H1 (cell line): Measurements from ENCODE around the gene TRAK1. TPM values are rescaled to one million over a fixed set of nuclear protein-coding genes. Genes with fewer than 3 reads are reported as not detected.

Experiments used
- CTCF ChIA-PET: fragments of 300-600 bp; sonication (Branson Sonifier 250); formaldehyde crosslinking; loops from one replicate; lab custom pipeline; 2021; ENCODE audit not compliant: partially characterized antibody; lab: Charles Lee
- POLR2A ChIA-PET: fragments of 300-600 bp; sonication (Branson Sonifier 250); formaldehyde crosslinking; loops from one replicate; lab custom pipeline; 2021; ENCODE audit warnings: inconsistent platforms; ENCODE audit not compliant: partially characterized antibody; lab: Charles Lee
- DNase-seq, 2 experiments: peaks; one replicate each; pipeline versions ENCODE4 v3.0.0 to v3.0.0-alpha.2; 2010 to 2022; ENCODE audit warnings: low spot score in 2 of 2, low read depth in 1 of 2, mixed read lengths in 1 of 2
- FAIRE-seq: peaks from 2 replicates; lab custom pipeline; 2011; peaks lifted over from hg19 to GRCh38; lab: Jason Lieb, UNC
- H2AFZ ChIP-seq: 2 replicates; pipeline ENCODE4 v1.8.1; 2012; ENCODE audit warnings: low read length, inconsistent platforms
- H2AK5ac ChIP-seq: 2 replicates; pipeline ENCODE4 v1.6.1; 2013; ENCODE audit warnings: low read depth, low read length
- H2BK120ac ChIP-seq: replicated peaks from 2 replicates; pipeline ENCODE3; 2013; ENCODE audit warnings: low read depth, low read length, inconsistent platforms
- H2BK12ac ChIP-seq: 2 replicates; pipeline ENCODE4 v1.6.1; 2013; ENCODE audit warnings: low read depth, low read length
- H2BK15ac ChIP-seq: 2 replicates; pipeline ENCODE4 v1.6.1; 2013; ENCODE audit warnings: low read length
- H2BK20ac ChIP-seq: 2 replicates; pipeline ENCODE4 v1.6.1; 2013; ENCODE audit warnings: low read length
- H2BK5ac ChIP-seq: 2 replicates; pipeline ENCODE4 v1.6.1; 2013; ENCODE audit warnings: low read depth, low read length
- H3K14ac ChIP-seq: 2 replicates; pipeline ENCODE4 v1.6.1; 2013; ENCODE audit warnings: inconsistent platforms; ENCODE audit not compliant: insufficient read length
- H3K18ac ChIP-seq: 2 replicates; pipeline ENCODE4 v1.6.1; 2013; ENCODE audit warnings: low read length; ENCODE audit errors: extremely low read depth
- H3K23ac ChIP-seq: 2 replicates; pipeline ENCODE4 v1.6.1; 2013; ENCODE audit warnings: inconsistent platforms; ENCODE audit not compliant: insufficient read length
- H3K23me2 ChIP-seq: 2 replicates; pipeline ENCODE4 v1.6.1; 2013; ENCODE audit warnings: low read depth, low read length
- H3K27ac ChIP-seq: 2 replicates; pipeline ENCODE4 v1.6.1; 2011; ENCODE audit warnings: low read depth, low read length, inconsistent platforms
- H3K27me3 ChIP-seq, 4 experiments: replicated peaks in 1 of 4; 1 replicate in 1 of 4; 2 replicates in 3 of 4; pipeline versions ENCODE4 v1.6.1 to v1.8.1; 2011 to 2013; ENCODE audit warnings: low read length in 3 of 4, mild to moderate bottlenecking in 3 of 4, inconsistent platforms in 2 of 4, mixed read lengths in 2 of 4, moderate library complexity in 1 of 4; ENCODE audit not compliant: control insufficient read depth in 3 of 4, insufficient read depth in 3 of 4; ENCODE audit errors: extremely low read depth in 1 of 4
- H3K36me3 ChIP-seq, 4 experiments: 2 replicates each; pipeline versions ENCODE4 v1.6.1 to v1.8.1; 2011 to 2013; ENCODE audit warnings: mild to moderate bottlenecking in 4 of 4, low read length in 3 of 4, moderate library complexity in 2 of 4, control low read depth in 1 of 4, inconsistent platforms in 1 of 4; ENCODE audit not compliant: insufficient read depth in 4 of 4, control insufficient read depth in 2 of 4
- H3K4ac ChIP-seq: replicated peaks from 2 replicates; pipeline ENCODE3; 2013; ENCODE audit warnings: low read length, low read depth, mixed read lengths, inconsistent platforms; ENCODE audit not compliant: insufficient read length
- H3K4me1 ChIP-seq, 4 experiments: replicated peaks in 1 of 4; 1 replicate in 1 of 4; 2 replicates in 3 of 4; pipeline versions ENCODE4 v1.6.1 to v1.8.1; 2011 to 2013; ENCODE audit warnings: low read length in 3 of 4, inconsistent platforms in 2 of 4, mixed read lengths in 1 of 4; ENCODE audit not compliant: insufficient read depth in 4 of 4, control insufficient read depth in 3 of 4
- H3K4me2 ChIP-seq, 2 experiments: 2 replicates each; pipeline versions ENCODE4 v1.6.1 to v1.8.1; 2011 to 2013; ENCODE audit warnings: low read depth in 2 of 2, low read length in 2 of 2, control low read depth in 1 of 2, inconsistent platforms in 1 of 2, mild to moderate bottlenecking in 1 of 2; ENCODE audit not compliant: insufficient read depth in 1 of 2
- H3K4me3 ChIP-seq, 4 experiments: fragments of 200-600, 300-600 bp in 1 of 4; sonication (generic), shearing (Covaris generic), sonication (Bioruptor Twin) in 1 of 4; 2 replicates each; pipeline versions ENCODE4 v1.5.1 to v1.8.1; 2011 to 2016; ENCODE audit warnings: low read length in 4 of 4, low read depth in 3 of 4, control low read depth in 2 of 4, inconsistent platforms in 2 of 4, mild to moderate bottlenecking in 2 of 4, mixed read lengths in 1 of 4, moderate library complexity in 1 of 4; ENCODE audit not compliant: insufficient read depth in 2 of 4; ENCODE audit errors: extremely low read depth in 1 of 4
- H3K56ac ChIP-seq: replicated peaks from 2 replicates; pipeline ENCODE3; 2013; ENCODE audit warnings: low read depth, mild to moderate bottlenecking, mixed read lengths, low read length, inconsistent platforms; ENCODE audit not compliant: insufficient read length
- H3K79me1 ChIP-seq: 2 replicates; pipeline ENCODE4 v1.6.1; 2013; ENCODE audit warnings: low read depth, low read length, control low read depth
- H3K79me2 ChIP-seq, 2 experiments: 2 replicates each; pipeline versions ENCODE4 v1.6.1 to v1.8.1; 2012 to 2013; ENCODE audit warnings: low read length in 2 of 2, mild to moderate bottlenecking in 2 of 2, inconsistent platforms in 1 of 2; ENCODE audit not compliant: insufficient read depth in 2 of 2, control insufficient read depth in 1 of 2
- H3K9ac ChIP-seq, 4 experiments: replicated peaks in 1 of 4; 1 replicate in 1 of 4; 2 replicates in 3 of 4; pipeline versions ENCODE4 v1.6.1 to v1.8.1; 2011 to 2013; ENCODE audit warnings: low read depth in 3 of 4, low read length in 3 of 4, control low read depth in 2 of 4, mild to moderate bottlenecking in 2 of 4, moderate library complexity in 2 of 4, inconsistent platforms in 1 of 4; ENCODE audit errors: extremely low read depth in 1 of 4
- H3K9me3 ChIP-seq, 2 experiments: 2 replicates each; pipeline versions ENCODE4 v1.6.1 to v1.8.1; 2012 to 2013; ENCODE audit warnings: mild to moderate bottlenecking in 2 of 2, moderate library complexity in 2 of 2, control low read depth in 1 of 2, inconsistent platforms in 1 of 2, low read depth in 1 of 2, low read length in 1 of 2, mixed read lengths in 1 of 2; ENCODE audit not compliant: insufficient read depth in 2 of 2
- H4K20me1 ChIP-seq, 2 experiments: replicated peaks in 1 of 2; 2 replicates each; pipeline versions ENCODE3 to v1.8.1; 2011 to 2013; ENCODE audit warnings: inconsistent platforms in 2 of 2, low read length in 2 of 2, mild to moderate bottlenecking in 1 of 2; ENCODE audit not compliant: insufficient read depth in 2 of 2, control insufficient read depth in 1 of 2
- H4K5ac ChIP-seq: 2 replicates; pipeline ENCODE4 v1.6.1; 2013; ENCODE audit warnings: low read length, low read depth, mixed read lengths, inconsistent platforms; ENCODE audit not compliant: insufficient read length
- H4K8ac ChIP-seq: 2 replicates; pipeline ENCODE4 v1.8.0; 2013; ENCODE audit warnings: mild to moderate bottlenecking, moderate library complexity, low read length, inconsistent platforms; ENCODE audit not compliant: insufficient read depth; ENCODE audit errors: extremely low read depth
- H4K91ac ChIP-seq: replicated peaks from 2 replicates; pipeline ENCODE3; 2013; ENCODE audit warnings: low read length, mixed read lengths, inconsistent platforms; ENCODE audit not compliant: insufficient read length
- ASH2L ChIP-seq: fragments of 200-600, 300-600 bp; sonication (generic); IDR thresholded peaks from one replicate; pipeline ENCODE4 v1.7.1; 2017; ENCODE audit warnings: low read length
- FOSL1 ChIP-seq: IDR thresholded peaks from 2 replicates; pipeline ENCODE4 v1.6.1; 2011; ENCODE audit warnings: mild to moderate bottlenecking, low read depth, low read length, moderate library complexity; ENCODE audit not compliant: insufficient read depth
- GABPA ChIP-seq: IDR thresholded peaks from 2 replicates; pipeline ENCODE4 v1.6.1; 2011; ENCODE audit warnings: mild to moderate bottlenecking, low read length, moderate library complexity, borderline replicate concordance; ENCODE audit not compliant: insufficient read depth
- KDM1A ChIP-seq: fragments of 200-600, 300-600 bp; sonication (generic); IDR thresholded peaks from 2 replicates; pipeline ENCODE4 v1.7.1; 2016; ENCODE audit warnings: mild to moderate bottlenecking, low read length, borderline replicate concordance
- NANOG ChIP-seq: IDR thresholded peaks from 2 replicates; pipeline ENCODE4 v1.6.1; 2011; ENCODE audit warnings: low read length, low read depth, mild to moderate bottlenecking, inconsistent platforms; ENCODE audit not compliant: insufficient read depth, poor library complexity, severe bottlenecking
- POLR2A ChIP-seq, 2 experiments: IDR thresholded peaks; 1 replicate in 1 of 2; 2 replicates in 1 of 2; pipeline ENCODE4 v1.6.1; 2011; ENCODE audit warnings: low read depth in 2 of 2, low read length in 2 of 2, mild to moderate bottlenecking in 2 of 2; ENCODE audit errors: control extremely low read depth in 1 of 2
- RFX5 ChIP-seq: IDR thresholded peaks from 2 replicates; pipeline ENCODE4 v1.6.1; 2011; ENCODE audit warnings: low read depth, low read length, improper control_type of control experiment, borderline replicate concordance
- TCF12 ChIP-seq: IDR thresholded peaks from 2 replicates; pipeline ENCODE4 v1.6.1; 2011; ENCODE audit warnings: low read depth, mild to moderate bottlenecking, low read length
- WGBS, 2 experiments: shearing (Covaris generic) in 1 of 2; methylation state at CpG; one replicate each; pipeline versions ENCODE4 v1.1.6 to v1.1.7; 2013 to 2015; ENCODE audit warnings: low lambda C conversion rate in 2 of 2, mixed read lengths in 2 of 2, inconsistent platforms in 1 of 2, low coverage in 1 of 2, missing lambda C conversion rate in 1 of 2; ENCODE audit not compliant: insufficient replicate concordance in 2 of 2, insufficient coverage in 1 of 2, insufficient read length in 1 of 2; ENCODE audit errors: extremely low coverage in 1 of 2, missing lambda C conversion rate in 1 of 2; 5-methylcytosine and 5-hydroxymethylcytosine counted together
- long read RNA-seq, 2 experiments: library from RNA in 1 of 2; library from capped mRNA in 1 of 2; stranded (forward); transcript quantifications; one replicate each; pipeline ENCODE4 v2.0.0, GENCODE V29; 2021; ENCODE audit warnings: inconsistent platforms in 1 of 2
- polyA minus RNA-seq, 3 experiments: library from RNA; depleted of rRNA, polyadenylated mRNA; stranded (reverse); fragments of >200 nt; gene quantifications; 1 replicate in 2 of 3; 2 replicates in 1 of 3; pipeline ENCODE4 v1.2.3, GENCODE V29; 2011
- polyA plus RNA-seq, 7 experiments: library from polyadenylated mRNA; depleted of rRNA in 3 of 7; stranded (reverse) in 5 of 7; unstranded in 2 of 7; fragments of >200 nt in 5 of 7; fragments of 200-250 nt in 2 of 7; gene quantifications; 1 replicate in 5 of 7; 2 replicates in 1 of 7; 4 replicates in 1 of 7; pipeline versions ENCODE4 v1.2.1 to v1.2.3, GENCODE V29; 2011 to 2013; ENCODE audit warnings: missing spikeins in 2 of 7, mixed read lengths in 2 of 7
- total RNA-seq: library from RNA; stranded (reverse); fragmentation: NEBNext Ultra II Directional; extraction: Animal tissue kit (Norgen Biotek cat#: 25700); gene quantifications from 2 replicates; pipeline ENCODE4 v1.2.1, GENCODE V29; 2021

TRAK1 gene
- total RNA-seq (32.7 and 35.4 TPM in 2 replicates), polyA plus RNA-seq (2011; rRNA removed) (21.3 and 25.8 TPM in 2 replicates), polyA minus RNA-seq (2011; rRNA and poly(A)+ RNA removed) (36.0 and 42.3 TPM in 2 replicates)
- 23.4 TPM for polyA plus RNA-seq (2011; cell fraction: cytosol; rRNA removed)
- 39.0 TPM for polyA plus RNA-seq (2011; cell fraction: nucleus; rRNA removed)
- 21.0 to 24.1 TPM (median 22.8 TPM) in 4 replicates for polyA plus RNA-seq (2012, experiment 1 of 2)
- 7.7 TPM for polyA plus RNA-seq (2012, experiment 2 of 2)
- polyA plus RNA-seq (2013, experiment 1 of 2) = 18.1 TPM
- 18.5 TPM for polyA plus RNA-seq (2013, experiment 2 of 2)
- 29.4 TPM for polyA minus RNA-seq (2011; cell fraction: cytosol; rRNA and poly(A)+ RNA removed)
- polyA minus RNA-seq (2011; cell fraction: nucleus; rRNA and poly(A)+ RNA removed) = 33.6 TPM
- long read RNA-seq, experiment 1, partial matches to known transcripts = 35 of 43 reads
- long read RNA-seq, experiment 1, other reads (novel, unspliced or antisense) = 8 of 43 reads
- long read RNA-seq, experiment 2, full-length matches to known transcripts = 1 of 3 reads
- long read RNA-seq, experiment 2, partial matches to known transcripts = 0 of 3 reads
- long read RNA-seq, experiment 2, other reads (novel, unspliced or antisense) = 2 of 3 reads

GRCh38 chr3:42090973-42091731, at the start of gene TRAK1:
Gene TRAK1, plus strand, starts transcription at chr3:42091357. Its CDS starts 113 bp downstream, at chr3:42091470.
- Histone ChIP-seq H3K9ac (no peak within 1 kb of the TSS), H2BK12ac (peak within 1 kb of the TSS; percentile 30; the same call in 1 of the 2 replicates), H3K4me1 (peaks cover 0 to 3% (median 2%) of the 10 kb centered on the region in 4 experiments; a peak in 3 of 7 replicates), H2BK15ac (peak within 1 kb of the TSS; percentile 25; the same call in 1 of the 2 replicates), H3K27ac (0 out of 2 replicates have a peak within 1 kb of the TSS, but pooled peaks have one; percentile 19), H2BK5ac (no peak within 1 kb of the TSS; the same call in none of the 2 replicates), H3K4me3 (no peak within 1 kb of the TSS), H3K9me3 (no peaks in the 10 kb centered on the region), H4K91ac (no peak within 1 kb of the TSS), H4K5ac (no peak within 1 kb of the TSS), H3K23me2 (no peaks in the 10 kb centered on the region), H4K20me1 (no peaks in the 10 kb centered on the region), H3K79me2 (no peaks in the 10 kb centered on the region; a peak in 1 of 4 replicates), H2AK5ac (no peak within 1 kb of the TSS; the same call in none of the 2 replicates), H3K4me2 (no peak within 1 kb of the TSS), H3K14ac (no peak within 1 kb of the TSS), H3K27me3 (no peaks in the 10 kb centered on the region), H3K36me3 (peaks cover 0 to 4% (median 0%) of the 10 kb centered on the region in 4 experiments; a peak in 1 of 8 replicates), H3K23ac (no peak within 1 kb of the TSS), H3K79me1 (peaks cover 2% of the 10 kb centered on the region; the same call in 1 of the 2 replicates), H4K8ac (peak within 1 kb of the TSS; percentile 9; the same call in 1 of the 2 replicates), H2BK120ac (no peak within 1 kb of the TSS), H2BK20ac (no peak within 1 kb of the TSS), H3K18ac (no peak within 1 kb of the TSS), H3K4ac (no peak within 1 kb of the TSS), H2AFZ (no peak within 1 kb of the TSS), H3K56ac (no peak within 1 kb of the TSS)
- ChIA-PET CTCF (interaction anchor here (0.6 to 2.8 kb wide), 5 partner anchors 9 to 88 kb away, joined by 3 to 12 read pairs (median 3); no protein-coding TSS in a partner anchor), POLR2A (interaction anchor here (0.8 to 2.0 kb wide), 3 partner anchors 8 to 892 kb away, joined by 4 to 8 read pairs (median 4); partner anchors contain the start of gene CTNNB1)
- 90% methylated on average over 14 of the region's 14 CpGs; no CpG with 5 or more reads in 1 of the 2 experiments for WGBS, 2 experiments
- DNase-seq (no peak), FAIRE-seq (no peak)
- TF ChIP-seq POLR2A (IDR thresholded peaks at IDR 0.05; ENCODE audit: control extremely low read depth in 1 of 2, low read depth in 2 of 2, low read length in 2 of 2) = no peak
- no peak for TF ChIP-seq KDM1A
- TF ChIP-seq NANOG = no peak
- no peak for TF ChIP-seq GABPA
- no peak for TF ChIP-seq RFX5
- no peak for TF ChIP-seq TCF12
- TF ChIP-seq FOSL1 = no peak
- TF ChIP-seq ASH2L = no peak
